ENCODE measurements around the gene EHBP1L1.

Gene EHBP1L1

DNA sequence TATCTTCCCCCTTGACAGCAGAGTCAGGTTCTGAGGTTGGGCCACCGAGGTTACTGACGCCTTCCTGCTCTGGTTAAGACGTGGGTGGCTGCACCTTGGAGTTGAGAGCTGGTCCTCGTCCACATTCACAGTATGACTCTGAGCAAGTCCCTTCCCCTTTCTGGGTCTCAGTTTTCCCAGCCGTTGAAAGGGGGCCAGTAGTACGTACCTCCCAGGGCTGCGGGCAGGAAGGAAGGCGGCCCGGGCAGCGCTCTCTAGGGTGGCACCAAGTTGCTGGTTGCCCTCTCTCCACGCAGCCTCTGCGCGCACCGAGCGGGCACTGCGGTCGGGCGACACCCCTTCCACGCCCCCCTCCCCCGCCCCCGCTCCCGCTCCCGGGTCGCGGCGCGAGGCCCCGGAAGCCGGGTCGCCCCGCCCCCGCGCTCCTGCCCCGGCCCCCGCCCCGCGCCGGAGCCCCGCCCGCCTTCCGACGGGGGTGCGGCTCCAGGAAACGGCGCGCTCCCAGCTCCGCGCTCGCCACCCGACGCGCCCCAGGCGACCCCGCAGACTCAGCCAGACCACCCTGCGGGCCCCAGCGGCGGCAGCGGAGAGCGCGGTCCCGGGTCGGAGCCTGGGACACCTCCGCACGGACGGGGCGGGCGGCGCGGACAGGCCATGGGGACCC, at the start of gene EHBP1L1:
TSS of gene EHBP1L1 (plus strand) at position 486 of the 664 bp plus-strand sequence. CDS start 250 bp downstream, outside the sequence.
- DNase-seq (ENCODE audit: low spot score), result peak; percentile 91
- in situ Hi-C loops (cut with MboI; ENCODE audit: low sequenced_read_pairs, unreplicated experiment), result no loop called here

DNA sequence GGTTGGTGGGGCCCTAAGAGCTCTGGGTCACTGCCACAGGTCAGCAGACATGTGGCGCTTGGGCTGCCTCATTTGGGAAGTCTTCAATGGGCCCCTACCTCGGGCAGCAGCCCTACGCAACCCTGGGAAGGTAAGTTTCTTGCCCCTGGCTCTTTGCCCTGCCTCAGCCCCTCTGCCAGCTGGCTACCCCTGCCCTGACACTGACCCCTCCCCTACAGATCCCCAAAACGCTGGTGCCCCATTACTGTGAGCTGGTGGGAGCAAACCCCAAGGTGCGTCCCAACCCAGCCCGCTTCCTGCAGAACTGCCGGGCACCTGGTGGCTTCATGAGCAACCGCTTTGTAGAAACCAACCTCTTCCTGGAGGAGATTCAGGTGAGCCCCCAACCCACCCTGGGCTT, 49.1 kb upstream of the EHBP1L1 start:
- TF ChIP-seq, protein P1, sequence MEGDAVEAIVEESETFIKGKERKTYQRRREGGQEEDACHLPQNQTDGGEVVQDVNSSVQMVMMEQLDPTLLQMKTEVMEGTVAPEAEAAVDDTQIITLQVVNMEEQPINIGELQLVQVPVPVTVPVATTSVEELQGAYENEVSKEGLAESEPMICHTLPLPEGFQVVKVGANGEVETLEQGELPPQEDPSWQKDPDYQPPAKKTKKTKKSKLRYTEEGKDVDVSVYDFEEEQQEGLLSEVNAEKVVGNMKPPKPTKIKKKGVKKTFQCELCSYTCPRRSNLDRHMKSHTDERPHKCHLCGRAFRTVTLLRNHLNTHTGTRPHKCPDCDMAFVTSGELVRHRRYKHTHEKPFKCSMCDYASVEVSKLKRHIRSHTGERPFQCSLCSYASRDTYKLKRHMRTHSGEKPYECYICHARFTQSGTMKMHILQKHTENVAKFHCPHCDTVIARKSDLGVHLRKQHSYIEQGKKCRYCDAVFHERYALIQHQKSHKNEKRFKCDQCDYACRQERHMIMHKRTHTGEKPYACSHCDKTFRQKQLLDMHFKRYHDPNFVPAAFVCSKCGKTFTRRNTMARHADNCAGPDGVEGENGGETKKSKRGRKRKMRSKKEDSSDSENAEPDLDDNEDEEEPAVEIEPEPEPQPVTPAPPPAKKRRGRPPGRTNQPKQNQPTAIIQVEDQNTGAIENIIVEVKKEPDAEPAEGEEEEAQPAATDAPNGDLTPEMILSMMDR (IDR thresholded peaks at IDR 0.05; ENCODE audit: borderline replicate concordance, control extremely low read depth, extremely low read depth, insufficient read depth, missing control alignments), result no peak
- in situ Hi-C loops (cut with MboI; ENCODE audit: low sequenced_read_pairs, unreplicated experiment), result no loop called here
- no peak for DNase-seq (ENCODE audit: low spot score)

More for the DNA sequence above, at the start of gene EHBP1L1:
- TF ChIP-seq, protein P1 (IDR thresholded peaks at IDR 0.05; ENCODE audit: borderline replicate concordance, control extremely low read depth, extremely low read depth, insufficient read depth, missing control alignments), result no peak

DNA sequence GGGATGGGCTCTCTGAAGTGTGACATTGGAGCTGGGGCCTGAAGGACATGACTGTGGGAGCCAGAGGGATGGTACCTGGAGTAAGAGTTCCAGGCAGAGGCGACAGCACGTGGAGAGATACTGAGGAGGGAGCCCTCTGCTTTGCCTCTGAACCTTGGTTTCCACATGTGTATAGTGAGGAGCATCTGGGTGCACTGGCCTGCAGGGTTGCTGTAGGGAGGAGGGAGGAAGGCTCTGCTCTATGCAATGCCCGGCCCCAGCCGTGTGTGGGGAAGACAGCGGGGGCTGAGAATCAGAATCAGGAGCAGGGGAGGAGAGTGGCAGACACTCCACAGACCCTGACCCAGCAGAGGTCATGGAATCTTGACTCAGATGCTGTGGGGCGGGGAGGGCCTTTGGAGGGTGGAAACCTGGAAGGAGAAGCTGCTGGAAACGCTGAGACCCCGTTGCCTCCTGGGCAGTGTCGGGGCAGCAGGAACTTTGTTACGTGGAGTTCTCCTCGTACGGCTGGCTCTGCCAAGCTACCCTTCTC, 47.0 kb upstream of the EHBP1L1 start:
- DNase-seq (ENCODE audit: low spot score), result no peak
- TF ChIP-seq, protein P1 (IDR thresholded peaks at IDR 0.05; ENCODE audit: borderline replicate concordance, control extremely low read depth, extremely low read depth, insufficient read depth, missing control alignments), result no peak
- in situ Hi-C loops (cut with MboI; ENCODE audit: low sequenced_read_pairs, unreplicated experiment), result no loop called here

DNA sequence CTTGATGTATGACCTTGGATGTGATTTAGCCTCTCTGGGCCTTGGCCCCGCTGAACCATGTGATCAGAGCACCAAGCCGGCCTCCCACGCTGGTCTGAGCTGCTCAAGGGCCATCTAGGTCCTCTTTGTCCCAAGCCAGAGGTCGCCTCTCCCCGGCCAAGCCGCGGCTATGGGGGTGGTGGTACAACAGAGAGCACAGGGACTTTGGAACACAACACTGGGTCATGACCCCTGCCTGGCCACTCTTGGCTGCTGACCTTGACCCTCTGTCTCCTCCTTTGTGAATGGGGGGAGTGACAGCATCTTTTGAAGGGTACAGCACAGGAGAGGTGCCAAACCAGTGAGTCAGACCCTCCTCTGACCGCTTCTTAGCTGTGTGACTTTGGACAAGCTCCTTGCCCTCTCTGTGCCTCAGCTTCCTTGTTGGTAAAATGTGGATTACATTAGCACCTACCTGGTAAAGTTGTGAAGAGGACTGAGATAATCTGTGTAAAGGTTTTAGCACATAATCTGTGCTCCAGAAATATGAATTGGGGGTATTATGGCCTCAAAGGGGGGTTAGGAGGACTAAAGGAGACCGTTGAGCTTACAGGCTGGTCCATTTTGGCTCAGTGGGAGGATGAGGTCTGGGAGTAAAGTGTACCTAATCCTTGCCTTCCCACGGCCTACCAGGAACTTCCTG, 46.2 kb upstream of the EHBP1L1 start:
- DNase-seq (ENCODE audit: low spot score), result no peak
- in situ Hi-C loops (cut with MboI; ENCODE audit: low sequenced_read_pairs, unreplicated experiment), result no loop called here
- TF ChIP-seq, protein P1 (IDR thresholded peaks at IDR 0.05; ENCODE audit: borderline replicate concordance, control extremely low read depth, extremely low read depth, insufficient read depth, missing control alignments), result no peak

DNA sequence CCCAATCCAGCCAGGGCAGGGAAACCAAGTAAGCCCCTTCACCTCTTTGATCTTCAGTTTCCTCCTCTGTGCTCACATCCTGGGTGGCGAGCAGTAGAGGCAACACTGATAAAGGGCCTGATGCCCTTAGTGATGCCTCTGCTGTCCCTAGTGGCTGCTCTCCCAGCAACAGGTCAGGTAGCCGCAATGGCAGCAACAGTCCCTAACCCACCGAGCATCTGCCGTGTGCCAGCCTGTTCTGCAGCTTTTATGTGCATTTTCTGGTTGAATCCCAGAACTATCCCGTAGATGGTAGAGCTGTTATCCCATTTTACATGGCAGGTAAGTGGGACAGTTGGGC, 45.7 kb upstream of the EHBP1L1 start:
- no peak for DNase-seq (ENCODE audit: low spot score)
- TF ChIP-seq, protein P1 (IDR thresholded peaks at IDR 0.05; ENCODE audit: borderline replicate concordance, control extremely low read depth, extremely low read depth, insufficient read depth, missing control alignments), result no peak
- in situ Hi-C loops (cut with MboI; ENCODE audit: low sequenced_read_pairs, unreplicated experiment), result no loop called here

DNA sequence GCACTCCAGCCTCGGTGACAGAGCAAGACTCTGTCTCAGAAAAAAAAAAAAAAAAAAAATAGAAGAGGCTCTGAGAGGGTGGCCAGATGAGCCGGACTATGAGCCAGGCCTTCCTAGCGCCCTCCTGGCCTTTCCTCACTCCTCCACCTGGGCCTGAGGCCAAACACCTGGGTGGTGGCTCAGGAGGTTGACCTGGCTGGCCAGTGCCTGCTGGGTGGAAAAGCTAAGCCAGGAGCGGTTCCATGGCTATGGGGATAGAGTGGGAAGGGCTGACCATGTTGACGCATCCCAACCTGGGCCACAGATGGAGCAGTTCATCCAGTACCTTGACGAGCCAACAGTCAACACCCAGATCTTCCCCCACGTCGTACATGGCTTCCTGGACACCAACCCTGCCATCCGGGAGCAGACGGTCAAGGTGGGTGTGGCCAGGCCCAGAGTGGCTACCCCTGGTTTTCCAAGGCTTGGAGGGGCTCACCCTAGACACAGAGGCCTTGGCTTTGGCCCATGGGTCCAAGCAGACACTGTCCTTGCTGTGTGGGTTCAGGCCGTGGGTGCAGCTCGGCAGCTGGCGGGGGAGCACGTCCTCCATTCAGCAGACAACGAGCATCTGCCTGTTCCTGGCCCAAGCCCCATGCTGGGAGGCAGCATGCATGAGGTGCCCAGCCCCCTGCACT, 43.3 kb upstream of the EHBP1L1 start:
- DNase-seq (ENCODE audit: low spot score), result no peak
- in situ Hi-C loops (cut with MboI; ENCODE audit: low sequenced_read_pairs, unreplicated experiment), result no loop called here
- TF ChIP-seq, protein P1 (IDR thresholded peaks at IDR 0.05; ENCODE audit: borderline replicate concordance, control extremely low read depth, extremely low read depth, insufficient read depth, missing control alignments), result no peak
